Activated effector memory CD4-positive, alpha-beta T cell treated with anti-CD3 and anti-CD28 coated beads, Interleukin-2, amount 50 U/mL, for 16 hours (primary cell): Measurements from ENCODE around the gene SQOR.
"Not testable (repeated sequence)": the region's sequence is repeated elsewhere in the genome, so short reads cannot be mapped to it uniquely, and the experiment has no call there.

Experiments
- DNase-seq: peaks from one replicate; pipeline ENCODE4 v3.0.0-alpha.2; 2020

Gene SQOR

DNA sequence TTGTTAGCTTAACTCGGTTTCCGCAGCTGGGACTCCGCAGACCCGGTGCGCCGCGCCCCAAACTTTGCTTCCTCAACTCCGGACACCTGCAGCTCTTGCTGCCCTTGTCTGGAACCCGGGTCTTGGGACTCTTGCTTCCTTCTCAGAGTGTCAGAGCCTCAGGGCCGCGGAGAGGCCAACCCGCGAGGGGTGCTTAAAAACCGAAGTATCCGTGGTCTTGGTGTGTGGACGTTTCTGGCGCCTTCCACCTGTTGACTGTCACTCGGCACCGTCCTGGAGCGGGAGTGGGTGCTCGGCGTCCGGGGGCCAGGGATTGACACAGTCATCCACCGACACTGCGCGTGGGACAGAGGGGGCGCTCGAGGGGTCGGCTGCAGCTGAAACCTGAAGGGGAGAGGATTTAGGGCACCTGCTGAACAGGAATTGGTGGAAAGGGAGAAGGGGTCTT, 386 bp downstream of the SQOR start:
- DNase-seq = peak; percentile 89

DNA sequence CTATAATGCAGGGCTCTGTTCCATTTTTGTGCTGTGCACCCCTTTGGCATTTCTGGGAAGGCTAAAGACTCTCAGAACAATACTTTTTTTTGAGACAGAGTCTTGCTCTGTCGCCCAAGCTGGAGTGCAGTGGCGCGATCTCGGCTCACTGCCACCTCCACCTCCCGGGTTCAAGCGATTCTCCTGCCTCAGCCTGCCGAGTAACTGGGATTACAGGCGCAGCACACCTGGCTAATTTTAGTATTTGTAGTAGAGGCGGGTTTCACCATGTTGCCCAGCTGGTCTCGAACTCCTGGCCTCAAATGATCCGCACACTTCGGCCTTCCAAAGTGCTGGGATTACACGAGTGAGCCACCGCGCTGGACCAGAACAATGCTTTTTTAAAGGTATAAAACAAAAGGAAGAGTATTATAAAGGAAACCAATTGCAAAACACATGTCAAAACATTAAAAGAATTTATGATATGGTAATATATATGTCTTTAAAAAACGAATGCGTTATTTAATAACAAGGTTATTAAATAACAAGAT, 999 bp downstream of the SQOR start:
- DNase-seq = no peak

DNA sequence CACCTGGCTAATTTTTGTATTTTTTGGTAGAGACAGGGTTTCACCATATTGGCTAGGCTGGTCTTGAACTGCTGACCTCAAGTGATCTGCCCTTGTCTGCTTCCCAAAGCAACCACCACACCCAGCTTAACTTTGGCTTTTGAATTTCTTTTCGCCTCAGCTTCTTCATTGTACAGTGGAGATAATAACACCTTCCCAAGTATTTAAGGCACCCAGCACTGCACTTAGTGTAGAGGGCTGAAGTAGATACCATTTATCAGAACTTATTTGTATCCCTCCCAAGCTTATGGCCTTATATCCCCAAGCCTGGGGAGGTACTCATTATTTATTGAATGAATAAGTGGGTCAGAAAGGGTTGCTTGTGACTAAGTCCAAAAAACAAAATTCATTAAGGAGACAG, 2.3 kb downstream of the SQOR start:
- DNase-seq = no peak

- peak; percentile 83 for DNase-seq
These were observed 2.8 kb downstream of the SQOR start for GRCh38 chr15:45637552-45638033.

DNA sequence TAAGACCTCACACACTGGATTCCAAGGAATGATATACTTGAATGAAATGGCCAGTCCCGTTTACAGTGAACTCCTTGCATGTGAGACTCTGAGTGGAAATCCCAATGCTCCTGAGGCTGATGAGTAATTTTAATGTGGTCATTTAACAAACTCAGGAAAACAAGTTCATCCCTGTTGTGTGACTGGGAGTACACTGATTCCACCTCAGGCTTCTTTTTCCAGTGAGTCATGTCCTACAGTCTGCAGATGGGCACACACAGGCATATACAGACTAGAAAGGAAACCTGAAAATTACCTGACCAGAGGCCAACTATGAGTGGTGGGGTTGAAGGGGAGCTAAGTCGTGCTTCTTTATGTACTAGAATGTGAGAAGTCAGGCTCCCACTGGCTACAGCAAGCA, 5.8 kb downstream of the SQOR start:
- DNase-seq = no peak

- no peak for DNase-seq
These were observed 6.5 kb downstream of the SQOR start for GRCh38 chr15:45641374-45641781.

GRCh38 chr15:45641999-45642932, 7.4 kb downstream of the SQOR start:
- no peak for DNase-seq

DNA sequence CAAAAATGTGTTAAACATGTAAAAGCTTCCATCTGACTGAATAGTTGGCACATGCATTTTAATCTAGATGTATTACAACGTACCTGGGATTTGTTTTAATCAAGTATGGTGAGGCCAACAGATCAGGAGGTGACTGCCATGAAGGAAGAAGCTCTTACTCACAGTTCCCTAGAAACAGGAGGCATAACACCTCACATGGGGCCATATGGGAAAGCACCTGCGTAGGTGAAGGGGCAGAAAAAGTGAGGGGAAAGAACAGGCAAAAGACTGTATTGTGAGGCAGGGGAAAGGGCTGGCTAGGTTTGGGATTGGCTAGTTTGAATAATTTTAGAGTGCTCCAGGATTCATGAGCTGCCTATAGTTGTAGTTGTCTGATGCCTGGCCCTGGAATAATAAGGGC, 9.6 kb downstream of the SQOR start:
- DNase-seq = no peak

- DNase-seq = no peak
These were observed 10.5 kb downstream of the SQOR start for GRCh38 chr15:45645026-45645980.

DNA sequence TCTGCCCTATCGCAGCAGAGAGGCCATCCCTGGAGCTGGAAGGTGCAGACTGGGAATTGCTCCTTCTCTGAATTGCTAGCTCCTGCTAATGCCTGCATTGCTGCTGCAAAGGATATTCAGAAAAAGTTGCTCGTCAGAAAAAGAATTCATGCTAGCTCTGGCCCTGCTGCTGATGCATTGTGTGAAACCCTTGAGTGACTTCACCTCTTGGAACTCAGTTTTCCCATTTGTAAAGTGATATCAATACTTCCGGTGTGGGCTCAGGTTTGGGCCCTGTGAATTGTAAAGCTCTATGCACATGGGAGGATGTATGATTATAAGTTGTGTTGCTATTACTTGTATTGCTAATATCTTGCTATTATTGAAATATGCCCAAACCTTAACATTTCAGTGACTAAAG, 11.4 kb downstream of the SQOR start:
- no peak for DNase-seq

DNA sequence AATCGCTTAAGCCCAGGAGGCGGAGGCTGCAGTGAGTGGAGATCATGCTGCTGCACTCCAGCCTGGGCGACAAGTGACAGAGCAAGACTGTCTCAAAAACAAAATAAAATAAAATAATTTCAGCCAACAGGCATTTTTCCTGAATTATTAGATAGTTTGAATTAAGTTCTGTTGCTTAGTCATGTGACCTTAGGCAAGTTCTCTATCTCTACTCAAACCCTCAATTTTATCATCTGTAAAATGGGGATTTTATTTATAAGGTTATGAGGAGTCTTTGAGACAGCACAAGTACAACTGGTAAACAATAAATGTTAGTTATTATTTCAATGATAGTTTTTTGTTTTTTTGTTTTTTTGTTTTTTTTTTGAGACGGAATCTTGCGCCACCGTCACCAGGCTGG, 13.0 kb downstream of the SQOR start:
- DNase-seq = no peak

DNA sequence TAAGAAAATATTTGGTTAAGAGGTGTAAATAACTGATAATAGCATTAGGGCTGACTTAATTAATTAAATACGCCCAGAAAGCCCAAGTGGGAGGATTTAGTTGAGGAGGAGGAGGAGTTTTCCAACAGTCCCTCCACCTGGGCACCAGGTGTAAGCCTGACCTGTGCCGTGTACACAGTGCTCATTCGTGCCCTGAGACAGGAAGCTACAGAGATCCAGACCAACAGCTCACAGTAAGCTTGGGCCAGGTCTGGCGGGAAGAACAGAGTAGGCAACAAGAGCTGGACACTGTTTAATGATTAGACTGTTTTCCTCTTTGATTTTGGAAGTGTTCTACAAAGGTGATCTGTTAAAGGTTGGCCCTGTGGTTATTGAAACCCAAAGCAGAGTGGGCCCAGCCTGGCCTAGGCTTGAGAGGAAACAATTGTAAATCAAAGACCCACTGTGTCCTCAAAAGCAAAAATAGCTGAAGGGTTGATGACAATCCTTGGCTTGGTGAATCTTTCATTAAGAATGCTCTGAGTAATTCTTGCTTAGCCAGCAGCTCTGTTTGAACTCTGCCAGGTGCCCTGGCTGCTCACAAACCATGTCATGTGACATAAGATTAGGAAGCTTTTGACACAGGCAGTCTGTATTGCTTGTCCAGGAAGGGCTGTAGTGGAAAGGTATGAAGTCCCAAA, 13.8 kb downstream of the SQOR start:
- DNase-seq = no peak

DNA sequence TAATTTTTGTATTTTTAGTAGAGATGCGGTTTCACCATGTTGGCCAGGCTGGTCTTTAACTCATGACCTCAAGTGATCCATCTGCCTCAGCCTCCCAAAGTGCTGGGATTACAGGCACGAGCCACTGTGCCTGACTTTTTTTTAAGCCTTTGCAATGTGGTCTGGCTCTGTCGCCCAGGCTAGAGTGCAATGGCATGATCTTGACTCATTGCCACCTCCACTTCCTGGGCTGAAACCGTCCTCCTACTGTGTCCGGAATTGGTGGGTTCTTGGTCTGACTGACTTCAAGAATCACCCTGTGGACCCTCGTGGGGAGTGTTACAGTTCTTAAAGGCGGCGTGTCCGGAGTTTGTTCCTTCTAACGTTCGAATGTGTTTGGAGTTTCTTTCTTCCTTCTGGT, 15.2 kb downstream of the SQOR start:
- DNase-seq = not testable (repeated sequence)

DNA sequence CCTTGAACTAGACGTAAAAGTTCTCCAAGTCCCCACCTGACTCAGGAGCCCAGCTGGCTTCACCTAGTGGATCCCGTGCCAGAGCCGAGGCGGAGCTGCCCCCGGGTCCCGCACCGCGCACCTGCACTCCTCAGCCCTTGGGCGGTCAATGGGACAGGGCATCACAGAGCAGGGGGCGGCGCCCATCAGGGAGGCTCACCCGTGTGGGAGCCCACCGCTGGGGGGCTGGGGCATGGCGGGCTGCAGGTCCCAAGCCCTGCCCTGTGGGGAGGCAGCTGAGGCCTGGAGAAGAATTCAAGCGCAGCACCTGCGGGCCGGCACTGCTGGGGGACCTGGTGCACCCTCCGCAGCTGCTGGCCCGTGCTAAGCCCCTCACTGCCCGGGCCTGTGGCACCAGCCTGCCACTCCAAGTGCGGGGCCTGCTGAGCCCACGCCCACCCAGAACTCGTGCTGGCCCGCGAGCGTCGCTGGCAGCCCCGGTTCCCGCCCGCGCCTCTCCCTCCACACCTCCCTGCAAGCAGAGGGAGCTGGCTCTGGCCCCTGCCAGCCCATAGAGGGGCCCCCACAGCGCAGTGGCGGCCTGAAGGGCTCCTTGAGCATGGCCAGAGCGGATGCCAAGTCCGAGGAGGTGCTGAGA, 16.2 kb downstream of the SQOR start:
- DNase-seq = no peak

- DNase-seq = no peak
These were observed 19.0 kb downstream of the SQOR start for GRCh38 chr15:45653702-45654424.

DNA sequence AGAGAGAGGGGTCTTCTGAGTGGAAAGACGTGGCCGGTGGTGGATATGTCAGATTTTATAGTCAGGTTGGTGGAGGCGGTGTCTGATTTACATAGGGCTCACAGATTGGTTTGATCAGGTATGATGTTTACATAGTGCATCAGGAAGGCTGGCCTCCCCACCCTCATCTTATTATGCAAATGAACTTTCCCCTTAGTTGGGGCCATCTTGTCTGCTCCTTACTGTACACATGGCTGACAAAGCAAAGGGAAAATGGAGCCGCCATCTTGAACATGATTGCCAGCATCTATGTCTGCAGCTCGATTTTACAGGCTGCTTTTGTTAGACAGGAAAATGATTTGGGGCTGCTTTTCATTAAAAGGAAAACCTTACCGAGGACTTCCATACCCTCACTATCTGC, 19.9 kb downstream of the SQOR start:
- DNase-seq = no peak

DNA sequence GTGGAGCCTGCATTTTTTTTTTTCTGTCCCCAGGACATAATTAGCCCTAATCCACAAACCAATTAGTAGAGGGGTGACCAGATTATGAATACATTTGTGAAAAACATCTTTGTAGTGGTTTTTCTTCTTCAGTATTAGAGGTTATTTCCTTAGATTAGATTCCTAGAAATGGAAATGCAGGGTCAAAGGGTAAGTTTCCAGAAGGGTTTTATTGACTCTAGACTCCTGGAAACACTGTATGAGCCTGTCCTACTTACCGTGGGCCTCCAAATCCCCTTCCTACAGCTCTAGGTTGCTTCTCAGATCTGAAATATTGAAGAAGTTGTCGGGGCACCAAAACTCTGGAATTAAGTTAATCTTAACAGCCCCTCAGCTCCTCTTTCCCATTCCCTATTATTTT, 22.4 kb downstream of the SQOR start:
- no peak for DNase-seq

DNA sequence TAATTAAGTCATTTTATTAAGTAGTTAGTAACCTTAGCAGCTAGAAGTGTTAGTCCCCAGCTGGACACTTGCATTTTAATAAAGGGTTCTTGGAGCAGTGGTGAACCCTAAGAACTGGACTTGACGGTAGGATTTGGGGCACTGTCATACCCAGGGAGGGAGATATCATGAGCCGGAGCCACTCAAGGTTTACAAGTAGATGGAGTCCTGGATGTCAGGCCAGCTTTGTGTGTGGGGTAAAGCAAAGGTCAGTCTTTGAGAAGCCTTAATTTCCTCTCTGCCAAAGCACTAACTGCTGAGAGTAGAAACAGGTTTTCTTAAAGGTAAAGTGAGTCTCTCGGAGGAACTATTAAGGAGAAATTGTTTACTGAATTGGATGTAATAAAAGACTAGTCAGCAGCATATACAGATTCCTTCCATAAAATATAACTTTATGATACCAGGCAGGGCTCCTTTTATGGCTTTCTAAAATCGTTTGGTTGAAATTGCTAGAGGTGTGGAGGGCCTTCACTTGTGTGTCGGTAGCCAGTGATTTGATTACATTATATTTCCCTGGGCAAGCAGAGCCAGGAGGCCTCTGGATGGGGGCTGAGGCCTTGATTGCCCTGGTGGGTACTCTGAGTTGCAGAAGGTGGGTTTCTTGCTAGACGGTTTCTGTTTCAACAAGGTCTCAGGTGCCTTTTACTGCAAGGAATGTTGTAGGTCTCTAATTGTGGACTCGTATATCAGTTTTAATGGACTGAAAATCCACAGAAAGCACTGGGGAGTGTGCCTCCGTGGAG, 23.1 kb downstream of the SQOR start:
- no peak for DNase-seq

DNA sequence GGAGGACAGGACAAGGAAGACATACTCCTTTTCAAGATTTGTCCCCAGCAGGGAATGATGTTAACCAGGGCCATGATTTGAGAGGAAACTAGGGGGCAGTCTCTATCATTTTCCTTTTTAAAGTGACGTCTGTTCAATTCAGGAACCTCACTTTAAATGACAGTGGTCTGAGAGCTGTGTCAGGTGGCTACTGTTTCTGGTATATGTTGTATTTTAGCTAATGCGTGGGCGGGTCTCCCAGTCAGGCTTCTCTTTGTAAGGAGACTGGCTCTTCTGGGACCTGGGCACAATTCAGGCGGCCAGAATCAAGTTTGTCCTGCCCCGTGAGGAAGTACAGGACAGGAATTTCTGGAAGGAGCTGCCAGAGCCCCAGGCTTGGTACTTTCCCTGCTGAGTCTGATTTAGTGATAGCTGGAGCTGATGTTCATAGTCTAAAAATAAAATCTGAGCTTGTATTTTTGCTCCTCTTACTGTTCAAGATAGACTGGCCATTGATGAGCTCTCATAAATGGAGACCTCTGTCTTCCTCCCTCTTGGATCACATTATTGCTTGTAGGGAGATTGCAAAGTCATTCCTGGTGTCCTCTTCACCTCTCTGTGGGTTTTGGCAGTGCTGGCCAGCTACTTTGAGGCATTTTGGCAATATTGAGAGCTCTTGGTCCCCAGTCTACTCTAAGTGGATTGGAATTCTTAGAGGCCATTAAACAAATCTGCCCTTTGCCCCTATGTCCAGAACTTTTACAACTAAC, 25.6 kb downstream of the SQOR start:
- no peak for DNase-seq

DNA sequence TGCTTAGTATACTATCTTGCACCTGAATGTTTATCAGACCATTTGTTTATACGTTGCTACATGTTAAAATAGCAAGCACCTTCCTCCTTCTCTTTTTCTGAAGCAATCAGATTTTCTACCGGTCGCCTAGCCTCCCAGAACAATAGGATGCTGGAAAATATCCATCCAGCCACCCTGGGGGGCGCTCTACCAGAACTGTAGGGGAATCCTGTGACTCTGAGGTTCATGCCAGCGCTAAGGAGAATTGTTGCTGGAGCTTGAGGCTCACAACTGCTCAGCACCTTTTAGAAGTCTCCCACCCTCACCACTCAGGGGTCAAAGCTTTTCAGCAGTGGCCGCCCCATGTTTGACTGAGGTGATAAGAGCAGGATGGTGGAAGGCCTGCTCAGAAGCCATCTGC, 27.5 kb downstream of the SQOR start:
- DNase-seq = no peak
